H1 (cell line): ENCODE measurements around the gene PLA2G4F. TPM values are rescaled to one million over a fixed set of nuclear protein-coding genes. Genes with fewer than 3 reads are reported as not detected.

Experiments
- CTCF ChIA-PET: fragments of 300-600 bp; sonication (Branson Sonifier 250); formaldehyde crosslinking; loops from one replicate; lab custom pipeline; 2021; ENCODE audit not compliant: partially characterized antibody; lab: Charles Lee
- POLR2A ChIA-PET: fragments of 300-600 bp; sonication (Branson Sonifier 250); formaldehyde crosslinking; loops from one replicate; lab custom pipeline; 2021; ENCODE audit warnings: inconsistent platforms; ENCODE audit not compliant: partially characterized antibody; lab: Charles Lee
- DNase-seq, 2 experiments: peaks; one replicate each; pipeline versions ENCODE4 v3.0.0 to v3.0.0-alpha.2; 2010 to 2022; ENCODE audit warnings: low spot score in 2 of 2, low read depth in 1 of 2, mixed read lengths in 1 of 2
- FAIRE-seq: peaks from 2 replicates; lab custom pipeline; 2011; peaks lifted over from hg19 to GRCh38; lab: Jason Lieb, UNC
- H2AFZ ChIP-seq: 2 replicates; pipeline ENCODE4 v1.8.1; 2012; ENCODE audit warnings: low read length, inconsistent platforms
- H2AK5ac ChIP-seq: 2 replicates; pipeline ENCODE4 v1.6.1; 2013; ENCODE audit warnings: low read depth, low read length
- H2BK120ac ChIP-seq: replicated peaks from 2 replicates; pipeline ENCODE3; 2013; ENCODE audit warnings: low read depth, low read length, inconsistent platforms
- H2BK12ac ChIP-seq: 2 replicates; pipeline ENCODE4 v1.6.1; 2013; ENCODE audit warnings: low read depth, low read length
- H2BK15ac ChIP-seq: 2 replicates; pipeline ENCODE4 v1.6.1; 2013; ENCODE audit warnings: low read length
- H2BK20ac ChIP-seq: 2 replicates; pipeline ENCODE4 v1.6.1; 2013; ENCODE audit warnings: low read length
- H2BK5ac ChIP-seq: 2 replicates; pipeline ENCODE4 v1.6.1; 2013; ENCODE audit warnings: low read depth, low read length
- H3K14ac ChIP-seq: 2 replicates; pipeline ENCODE4 v1.6.1; 2013; ENCODE audit warnings: inconsistent platforms; ENCODE audit not compliant: insufficient read length
- H3K18ac ChIP-seq: 2 replicates; pipeline ENCODE4 v1.6.1; 2013; ENCODE audit warnings: low read length; ENCODE audit errors: extremely low read depth
- H3K23ac ChIP-seq: 2 replicates; pipeline ENCODE4 v1.6.1; 2013; ENCODE audit warnings: inconsistent platforms; ENCODE audit not compliant: insufficient read length
- H3K23me2 ChIP-seq: 2 replicates; pipeline ENCODE4 v1.6.1; 2013; ENCODE audit warnings: low read depth, low read length
- H3K27ac ChIP-seq: 2 replicates; pipeline ENCODE4 v1.6.1; 2011; ENCODE audit warnings: low read depth, low read length, inconsistent platforms
- H3K27me3 ChIP-seq, 4 experiments: replicated peaks in 1 of 4; 1 replicate in 1 of 4; 2 replicates in 3 of 4; pipeline versions ENCODE4 v1.6.1 to v1.8.1; 2011 to 2013; ENCODE audit warnings: low read length in 3 of 4, mild to moderate bottlenecking in 3 of 4, inconsistent platforms in 2 of 4, mixed read lengths in 2 of 4, moderate library complexity in 1 of 4; ENCODE audit not compliant: control insufficient read depth in 3 of 4, insufficient read depth in 3 of 4; ENCODE audit errors: extremely low read depth in 1 of 4
- H3K36me3 ChIP-seq, 4 experiments: 2 replicates each; pipeline versions ENCODE4 v1.6.1 to v1.8.1; 2011 to 2013; ENCODE audit warnings: mild to moderate bottlenecking in 4 of 4, low read length in 3 of 4, moderate library complexity in 2 of 4, control low read depth in 1 of 4, inconsistent platforms in 1 of 4; ENCODE audit not compliant: insufficient read depth in 4 of 4, control insufficient read depth in 2 of 4
- H3K4ac ChIP-seq: replicated peaks from 2 replicates; pipeline ENCODE3; 2013; ENCODE audit warnings: low read length, low read depth, mixed read lengths, inconsistent platforms; ENCODE audit not compliant: insufficient read length
- H3K4me1 ChIP-seq, 4 experiments: replicated peaks in 1 of 4; 1 replicate in 1 of 4; 2 replicates in 3 of 4; pipeline versions ENCODE4 v1.6.1 to v1.8.1; 2011 to 2013; ENCODE audit warnings: low read length in 3 of 4, inconsistent platforms in 2 of 4, mixed read lengths in 1 of 4; ENCODE audit not compliant: insufficient read depth in 4 of 4, control insufficient read depth in 3 of 4
- H3K4me2 ChIP-seq, 2 experiments: 2 replicates each; pipeline versions ENCODE4 v1.6.1 to v1.8.1; 2011 to 2013; ENCODE audit warnings: low read depth in 2 of 2, low read length in 2 of 2, control low read depth in 1 of 2, inconsistent platforms in 1 of 2, mild to moderate bottlenecking in 1 of 2; ENCODE audit not compliant: insufficient read depth in 1 of 2
- H3K4me3 ChIP-seq, 4 experiments: fragments of 200-600, 300-600 bp in 1 of 4; sonication (generic), shearing (Covaris generic), sonication (Bioruptor Twin) in 1 of 4; 2 replicates each; pipeline versions ENCODE4 v1.5.1 to v1.8.1; 2011 to 2016; ENCODE audit warnings: low read length in 4 of 4, low read depth in 3 of 4, control low read depth in 2 of 4, inconsistent platforms in 2 of 4, mild to moderate bottlenecking in 2 of 4, mixed read lengths in 1 of 4, moderate library complexity in 1 of 4; ENCODE audit not compliant: insufficient read depth in 2 of 4; ENCODE audit errors: extremely low read depth in 1 of 4
- H3K56ac ChIP-seq: replicated peaks from 2 replicates; pipeline ENCODE3; 2013; ENCODE audit warnings: low read depth, mild to moderate bottlenecking, mixed read lengths, low read length, inconsistent platforms; ENCODE audit not compliant: insufficient read length
- H3K79me1 ChIP-seq: 2 replicates; pipeline ENCODE4 v1.6.1; 2013; ENCODE audit warnings: low read depth, low read length, control low read depth
- H3K79me2 ChIP-seq, 2 experiments: 2 replicates each; pipeline versions ENCODE4 v1.6.1 to v1.8.1; 2012 to 2013; ENCODE audit warnings: low read length in 2 of 2, mild to moderate bottlenecking in 2 of 2, inconsistent platforms in 1 of 2; ENCODE audit not compliant: insufficient read depth in 2 of 2, control insufficient read depth in 1 of 2
- H3K9ac ChIP-seq, 4 experiments: replicated peaks in 1 of 4; 1 replicate in 1 of 4; 2 replicates in 3 of 4; pipeline versions ENCODE4 v1.6.1 to v1.8.1; 2011 to 2013; ENCODE audit warnings: low read depth in 3 of 4, low read length in 3 of 4, control low read depth in 2 of 4, mild to moderate bottlenecking in 2 of 4, moderate library complexity in 2 of 4, inconsistent platforms in 1 of 4; ENCODE audit errors: extremely low read depth in 1 of 4
- H3K9me3 ChIP-seq, 2 experiments: 2 replicates each; pipeline versions ENCODE4 v1.6.1 to v1.8.1; 2012 to 2013; ENCODE audit warnings: mild to moderate bottlenecking in 2 of 2, moderate library complexity in 2 of 2, control low read depth in 1 of 2, inconsistent platforms in 1 of 2, low read depth in 1 of 2, low read length in 1 of 2, mixed read lengths in 1 of 2; ENCODE audit not compliant: insufficient read depth in 2 of 2
- H4K20me1 ChIP-seq, 2 experiments: replicated peaks in 1 of 2; 2 replicates each; pipeline versions ENCODE3 to v1.8.1; 2011 to 2013; ENCODE audit warnings: inconsistent platforms in 2 of 2, low read length in 2 of 2, mild to moderate bottlenecking in 1 of 2; ENCODE audit not compliant: insufficient read depth in 2 of 2, control insufficient read depth in 1 of 2
- H4K5ac ChIP-seq: 2 replicates; pipeline ENCODE4 v1.6.1; 2013; ENCODE audit warnings: low read length, low read depth, mixed read lengths, inconsistent platforms; ENCODE audit not compliant: insufficient read length
- H4K8ac ChIP-seq: 2 replicates; pipeline ENCODE4 v1.8.0; 2013; ENCODE audit warnings: mild to moderate bottlenecking, moderate library complexity, low read length, inconsistent platforms; ENCODE audit not compliant: insufficient read depth; ENCODE audit errors: extremely low read depth
- H4K91ac ChIP-seq: replicated peaks from 2 replicates; pipeline ENCODE3; 2013; ENCODE audit warnings: low read length, mixed read lengths, inconsistent platforms; ENCODE audit not compliant: insufficient read length
- BRCA1 ChIP-seq: IDR thresholded peaks from 2 replicates; pipeline ENCODE4 v1.6.1; 2012; ENCODE audit warnings: low read depth, low read length, improper control_type of control experiment
- EZH2 ChIP-seq: fragments of 200-600 bp; sonication (generic); IDR thresholded peaks from 2 replicates; pipeline ENCODE4 v1.7.1; 2012; ENCODE audit warnings: low read depth, mild to moderate bottlenecking, moderate library complexity, low read length, inconsistent platforms; ENCODE audit not compliant: severe bottlenecking
- GTF2F1 ChIP-seq: IDR thresholded peaks from 2 replicates; pipeline ENCODE4 v1.6.1; 2012; ENCODE audit warnings: low read depth, low read length, improper control_type of control experiment, borderline replicate concordance
- MAFK ChIP-seq: IDR thresholded peaks from 2 replicates; pipeline ENCODE4 v1.6.1; 2012; ENCODE audit warnings: low read depth, mild to moderate bottlenecking, improper control_type of control experiment, low read length
- POLR2A ChIP-seq, 2 experiments: IDR thresholded peaks; 1 replicate in 1 of 2; 2 replicates in 1 of 2; pipeline ENCODE4 v1.6.1; 2011; ENCODE audit warnings: low read depth in 2 of 2, low read length in 2 of 2, mild to moderate bottlenecking in 2 of 2; ENCODE audit errors: control extremely low read depth in 1 of 2
- RBBP5 ChIP-seq: IDR thresholded peaks from 2 replicates; pipeline ENCODE4 v1.7.1; 2012; ENCODE audit warnings: low read depth, mild to moderate bottlenecking, inconsistent platforms, low read length, moderate library complexity, borderline replicate concordance
- YY1 ChIP-seq: IDR thresholded peaks from 2 replicates; pipeline ENCODE4 v1.6.1; 2011; ENCODE audit warnings: low read depth, mild to moderate bottlenecking, low read length
- WGBS, 2 experiments: shearing (Covaris generic) in 1 of 2; methylation state at CpG; one replicate each; pipeline versions ENCODE4 v1.1.6 to v1.1.7; 2013 to 2015; ENCODE audit warnings: low lambda C conversion rate in 2 of 2, mixed read lengths in 2 of 2, inconsistent platforms in 1 of 2, low coverage in 1 of 2, missing lambda C conversion rate in 1 of 2; ENCODE audit not compliant: insufficient replicate concordance in 2 of 2, insufficient coverage in 1 of 2, insufficient read length in 1 of 2; ENCODE audit errors: extremely low coverage in 1 of 2, missing lambda C conversion rate in 1 of 2; 5-methylcytosine and 5-hydroxymethylcytosine counted together
- polyA plus RNA-seq, 7 experiments: library from polyadenylated mRNA; depleted of rRNA in 3 of 7; stranded (reverse) in 5 of 7; unstranded in 2 of 7; fragments of >200 nt in 5 of 7; fragments of 200-250 nt in 2 of 7; gene quantifications; 1 replicate in 5 of 7; 2 replicates in 1 of 7; 4 replicates in 1 of 7; pipeline versions ENCODE4 v1.2.1 to v1.2.3, GENCODE V29; 2011 to 2013; ENCODE audit warnings: missing spikeins in 2 of 7, mixed read lengths in 2 of 7
- total RNA-seq: library from RNA; stranded (reverse); fragmentation: NEBNext Ultra II Directional; extraction: Animal tissue kit (Norgen Biotek cat#: 25700); gene quantifications from 2 replicates; pipeline ENCODE4 v1.2.1, GENCODE V29; 2021

PLA2G4F gene
- total and polyA plus RNA-seq, 2 of the 8 experiments (the other 6 are each of a cell fraction or from before 2014, with no cell fraction given) = not detected

- H2BK120ac ChIP-seq = no peak overlapping the region
- no peak overlapping the region for H2BK12ac ChIP-seq
- H3K4me1 ChIP-seq = peaks cover 0 to 6% (median under 1%) of the 10 kb centered on the region in 4 experiments; a peak in 3 of 7 replicates
- no peaks in the 10 kb centered on the region for H3K36me3 ChIP-seq
- no peaks in the 10 kb centered on the region for H3K23me2 ChIP-seq
- no peak overlapping the region; the same call in 1 of the 2 replicates for H4K8ac ChIP-seq
- no peaks in the 10 kb centered on the region for H4K20me1 ChIP-seq
- 45% methylated on average over 2 of the region's 2 CpGs; no CpG with 5 or more reads in 1 of the 2 experiments for WGBS, 2 experiments
- FAIRE-seq (no peak), DNase-seq (no peak)
- H3K4me2 ChIP-seq = no peak overlapping the region
- CTCF ChIA-PET = interaction anchor here (0.5 to 5.1 kb wide), 6 partner anchors 11 to 266 kb away, joined by 3 to 43 read pairs (median 21); no protein-coding TSS in a partner anchor
- no peak overlapping the region for H4K91ac ChIP-seq
- H3K79me2 ChIP-seq = no peaks in the 10 kb centered on the region
- H3K23ac ChIP-seq = no peak overlapping the region
- no peaks in the 10 kb centered on the region for H3K27me3 ChIP-seq
- H3K18ac ChIP-seq = no peak overlapping the region
- H3K9ac ChIP-seq = no peak overlapping the region
- H3K79me1 ChIP-seq = no peaks in the 10 kb centered on the region
- H3K56ac ChIP-seq = no peak overlapping the region
- H3K27ac ChIP-seq = no peak overlapping the region
- no peak overlapping the region for H3K4ac ChIP-seq
- H3K4me3 ChIP-seq = no peak overlapping the region
- H3K14ac ChIP-seq = no peak overlapping the region
- H4K5ac ChIP-seq = no peak overlapping the region
- H2AK5ac ChIP-seq = no peak overlapping the region
- POLR2A ChIA-PET = no interaction called here
- H2BK15ac ChIP-seq = no peak overlapping the region
- no peak overlapping the region for H2BK20ac ChIP-seq
- H3K9me3 ChIP-seq = no peaks in the 10 kb centered on the region
- no peak overlapping the region for H2AFZ ChIP-seq
- H2BK5ac ChIP-seq = no peak overlapping the region
- TF ChIP-seq BRCA1 (no peak), GTF2F1 (no peak), RBBP5 (no peak), MAFK (no peak), POLR2A (IDR thresholded peaks at IDR 0.05; ENCODE audit: control extremely low read depth in 1 of 2, low read depth in 2 of 2, low read length in 2 of 2) (no peak), EZH2 (no peak), YY1 (no peak)
These were observed 34.8 kb downstream of the PLA2G4F start for GRCh38 chr15:42121682-42122081.
